PC-9 (cell line): ENCODE measurements around the gene MAGI1. TPM values are rescaled to one million over a fixed set of nuclear protein-coding genes. Genes with fewer than 3 reads are reported as not detected.

ENCODE experiments used
- BruUV-seq: library from RNA; stranded (reverse); fragments of 400-500 nt; replicated peaks from 2 replicates; lab custom pipeline; 2021; lab: Mats Ljungman, UMichigan
- CTCF ChIA-PET: fragments of 300-600 bp; sonication (Branson Sonifier 250); formaldehyde crosslinking; loops from one replicate; lab custom pipeline; 2022; ENCODE audit warnings: antibody characterized with exemption; lab: Charles Lee
- POLR2A ChIA-PET: fragments of 300-600 bp; sonication (Branson Sonifier 250); formaldehyde crosslinking; loops from one replicate; lab custom pipeline; 2022; ENCODE audit warnings: antibody characterized with exemption; ENCODE audit not compliant: unreplicated experiment; lab: Charles Lee
- DNase-seq, 2 experiments: peaks; one replicate each; pipeline versions ENCODE4 v3.0.0 to v3.0.0-alpha.2; 2015 to 2022; ENCODE audit warnings: mixed read lengths in 1 of 2
- H2AFZ ChIP-seq: fragments of 200-600 bp; sonication (generic); 2 replicates; pipeline ENCODE4 v1.8.1; 2017; ENCODE audit warnings: antibody characterized with exemption
- H3F3A ChIP-seq: fragments of 200-600 bp; sonication (generic); 2 replicates; pipeline ENCODE4 v1.8.1; 2017; ENCODE audit warnings: antibody characterized with exemption, mild to moderate bottlenecking, low read depth; ENCODE audit not compliant: insufficient read depth
- H3K27ac ChIP-seq: fragments of 200-600 bp; sonication (generic); 2 replicates; pipeline ENCODE4 v1.6.1; 2016; ENCODE audit warnings: mixed run types
- H3K27me3 ChIP-seq: fragments of 200-600 bp; sonication (generic); 2 replicates; pipeline ENCODE4 v1.6.1; 2016; ENCODE audit warnings: low read depth, mixed run types; ENCODE audit not compliant: insufficient read depth
- H3K36me3 ChIP-seq: fragments of 200-600 bp; sonication (generic); 2 replicates; pipeline ENCODE4 v1.6.1; 2016; ENCODE audit warnings: low read depth, mixed run types
- H3K4me1 ChIP-seq: fragments of 200-600 bp; sonication (generic); replicated peaks from 2 replicates; pipeline ENCODE4 v1.6.1; 2016; ENCODE audit warnings: mixed run types; ENCODE audit not compliant: insufficient read depth
- H3K4me2 ChIP-seq: fragments of 200-600 bp; sonication (generic); 2 replicates; pipeline ENCODE4 v1.6.1; 2017; ENCODE audit warnings: mixed run types
- H3K4me3 ChIP-seq: fragments of 200-600 bp; sonication (generic); 2 replicates; pipeline ENCODE4 v1.6.1; 2016; ENCODE audit warnings: mixed run types
- H3K79me2 ChIP-seq: fragments of 200-600 bp; sonication (generic); 2 replicates; pipeline ENCODE4 v1.6.1; 2017; ENCODE audit warnings: low read depth, mixed run types
- H3K9me2 ChIP-seq: fragments of 200-600 bp; sonication (generic); 2 replicates; pipeline ENCODE4 v1.8.1; 2017; ENCODE audit warnings: mild to moderate bottlenecking; ENCODE audit not compliant: insufficient read depth
- H3K9me3 ChIP-seq: fragments of 200-600 bp; sonication (generic); 2 replicates; pipeline ENCODE4 v1.8.1; 2016; ENCODE audit warnings: low read depth; ENCODE audit not compliant: insufficient read depth
- H4K20me1 ChIP-seq: fragments of 200-600 bp; sonication (generic); 2 replicates; pipeline ENCODE4 v1.8.1; 2017; ENCODE audit not compliant: insufficient read depth
- EZH2 ChIP-seq: fragments of 200-600 bp; sonication (generic); IDR thresholded peaks from 2 replicates; pipeline ENCODE4 v1.8.0; 2017; ENCODE audit warnings: antibody characterized with exemption, low read depth
- intact Hi-C: fragments of 100-400 bp; cut with micrococcal nuclease; formaldehyde crosslinking; loops from one replicate; pipeline ENCODE4 v1.10.0; 2022; ENCODE audit not compliant: unreplicated experiment
- total RNA-seq: library from RNA; stranded (reverse); gene quantifications from 2 replicates; pipeline ENCODE4 v1.2.3, GENCODE V29; 2021
- TF ChIP-seq, protein P1 (sequence below): fragments of 200-600 bp; sonication (generic); conservative IDR thresholded peaks from 2 replicates; pipeline ENCODE4 v1.6.1; 2017; ENCODE audit warnings: mixed run types, antibody characterized with exemption, mild to moderate bottlenecking, moderate library complexity

MAGI1 gene
- total RNA-seq, 1 experiment from 2014 or later = 23.3 TPM

GRCh38 chr3:66010348-66010738 lies 28.4 kb downstream of the MAGI1 start:
- peaks cover 16% of the 10 kb centered on the region for H3K4me1 ChIP-seq
- no peaks in the 10 kb centered on the region for H4K20me1 ChIP-seq
- H3F3A ChIP-seq = 0 out of 2 replicates have a peak, but pooled peaks cover 6% of the 10 kb centered on the region
- peak overlapping the region; percentile 49 for H3K27ac ChIP-seq
- peak overlapping the region; percentile 21; the same call in 1 of the 2 replicates for H3K4me2 ChIP-seq
- no peaks in the 10 kb centered on the region for H3K9me2 ChIP-seq
- no peak overlapping the region for H2AFZ ChIP-seq
- intact Hi-C loops = loop anchor here (5.0 kb wide), 1 partner anchor 58 kb away; no protein-coding TSS in a partner anchor
- no TSS peak for BruUV-seq
- no peaks in the 10 kb centered on the region for H3K9me3 ChIP-seq
- POLR2A ChIA-PET = no interaction called here
- CTCF ChIA-PET = no interaction called here
- H3K79me2 ChIP-seq = peaks cover 43% of the 10 kb centered on the region
- H3K27me3 ChIP-seq = no peaks in the 10 kb centered on the region
- H3K36me3 ChIP-seq = no peaks in the 10 kb centered on the region
- DNase-seq = no peak
- H3K4me3 ChIP-seq = no peak overlapping the region
- no peak for TF ChIP-seq EZH2
- TF ChIP-seq, protein P1, sequence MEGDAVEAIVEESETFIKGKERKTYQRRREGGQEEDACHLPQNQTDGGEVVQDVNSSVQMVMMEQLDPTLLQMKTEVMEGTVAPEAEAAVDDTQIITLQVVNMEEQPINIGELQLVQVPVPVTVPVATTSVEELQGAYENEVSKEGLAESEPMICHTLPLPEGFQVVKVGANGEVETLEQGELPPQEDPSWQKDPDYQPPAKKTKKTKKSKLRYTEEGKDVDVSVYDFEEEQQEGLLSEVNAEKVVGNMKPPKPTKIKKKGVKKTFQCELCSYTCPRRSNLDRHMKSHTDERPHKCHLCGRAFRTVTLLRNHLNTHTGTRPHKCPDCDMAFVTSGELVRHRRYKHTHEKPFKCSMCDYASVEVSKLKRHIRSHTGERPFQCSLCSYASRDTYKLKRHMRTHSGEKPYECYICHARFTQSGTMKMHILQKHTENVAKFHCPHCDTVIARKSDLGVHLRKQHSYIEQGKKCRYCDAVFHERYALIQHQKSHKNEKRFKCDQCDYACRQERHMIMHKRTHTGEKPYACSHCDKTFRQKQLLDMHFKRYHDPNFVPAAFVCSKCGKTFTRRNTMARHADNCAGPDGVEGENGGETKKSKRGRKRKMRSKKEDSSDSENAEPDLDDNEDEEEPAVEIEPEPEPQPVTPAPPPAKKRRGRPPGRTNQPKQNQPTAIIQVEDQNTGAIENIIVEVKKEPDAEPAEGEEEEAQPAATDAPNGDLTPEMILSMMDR = no peak

DNA sequence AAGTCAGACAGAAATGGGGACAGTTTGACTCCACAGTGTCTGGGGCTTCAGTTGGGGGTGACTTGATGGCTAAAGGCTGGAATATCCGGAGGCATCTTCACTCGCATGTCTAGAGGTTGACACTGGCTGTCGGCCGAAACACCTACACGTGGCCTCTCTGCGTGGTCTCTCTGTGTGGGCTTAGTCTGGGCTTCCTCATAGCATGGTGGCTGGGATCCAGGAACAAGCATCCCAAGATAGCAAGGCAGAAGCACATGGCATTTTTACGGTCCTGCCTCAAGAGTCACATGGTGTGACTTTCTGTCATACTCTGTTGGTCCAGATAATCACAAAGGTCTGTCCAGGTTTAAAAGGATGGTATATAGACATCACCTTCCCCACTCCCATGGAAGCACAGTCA lies 34.5 kb downstream of the MAGI1 start:
- Histone ChIP-seq H3K4me1 (no peaks in the 10 kb centered on the region), H3K27ac (no peak overlapping the region), H3K79me2 (peaks cover 14% of the 10 kb centered on the region), H3F3A (no peaks in the 10 kb centered on the region), H3K9me2 (no peaks in the 10 kb centered on the region), H3K4me3 (no peak overlapping the region), H3K27me3 (no peaks in the 10 kb centered on the region), H2AFZ (no peak overlapping the region), H3K36me3 (no peaks in the 10 kb centered on the region), H3K9me3 (no peaks in the 10 kb centered on the region), H3K4me2 (no peak overlapping the region), H4K20me1 (no peaks in the 10 kb centered on the region)
- CTCF ChIA-PET = no interaction called here
- BruUV-seq = no TSS peak
- no peak for DNase-seq
- TF ChIP-seq EZH2 = no peak
- TF ChIP-seq, protein P1 = no peak
- POLR2A ChIA-PET = no interaction called here
- intact Hi-C loops = no loop called here

DNA sequence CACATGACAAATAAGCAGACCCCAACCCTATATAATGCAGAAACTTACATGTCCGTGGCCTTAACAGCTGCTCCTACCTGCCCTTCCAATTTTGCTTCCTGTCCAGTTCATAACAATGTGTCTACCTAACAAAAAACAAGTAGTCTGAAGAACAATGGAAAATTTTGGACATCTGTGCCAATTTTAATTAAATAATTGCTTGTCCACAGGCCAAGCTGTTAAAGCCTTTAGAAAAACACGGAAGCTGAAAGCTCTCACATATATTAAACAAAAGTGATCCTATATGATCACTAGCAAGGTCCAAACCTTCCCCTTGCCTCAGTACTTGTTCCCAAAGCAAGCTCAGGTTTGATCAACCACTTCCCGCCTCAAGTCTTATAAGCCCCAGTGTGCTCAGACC lies 37.1 kb downstream of the MAGI1 start:
- H3K4me1 ChIP-seq = peaks cover 5% of the 10 kb centered on the region
- BruUV-seq = no TSS peak
- no peak overlapping the region for H2AFZ ChIP-seq
- intact Hi-C loops = no loop called here
- 0 out of 2 replicates have a peak, but pooled peaks cover 3% of the 10 kb centered on the region for H3K79me2 ChIP-seq
- ChIA-PET POLR2A (no interaction called here), CTCF (no interaction called here)
- H3K4me3 ChIP-seq = no peak overlapping the region
- no peak for DNase-seq
- no peak for TF ChIP-seq EZH2
- TF ChIP-seq, protein P1 = no peak
- H3K9me3 ChIP-seq = no peaks in the 10 kb centered on the region
- H3K36me3 ChIP-seq = no peaks in the 10 kb centered on the region
- H3K27me3 ChIP-seq = no peaks in the 10 kb centered on the region
- no peaks in the 10 kb centered on the region for H4K20me1 ChIP-seq
- H3K4me2 ChIP-seq = no peak overlapping the region
- H3K9me2 ChIP-seq = no peaks in the 10 kb centered on the region
- H3K27ac ChIP-seq = no peak overlapping the region
- peaks cover 5% of the 10 kb centered on the region; the same call in 1 of the 2 replicates for H3F3A ChIP-seq
